ENCODE results near the gene ABLIM1.

Gene ABLIM1

DNA sequence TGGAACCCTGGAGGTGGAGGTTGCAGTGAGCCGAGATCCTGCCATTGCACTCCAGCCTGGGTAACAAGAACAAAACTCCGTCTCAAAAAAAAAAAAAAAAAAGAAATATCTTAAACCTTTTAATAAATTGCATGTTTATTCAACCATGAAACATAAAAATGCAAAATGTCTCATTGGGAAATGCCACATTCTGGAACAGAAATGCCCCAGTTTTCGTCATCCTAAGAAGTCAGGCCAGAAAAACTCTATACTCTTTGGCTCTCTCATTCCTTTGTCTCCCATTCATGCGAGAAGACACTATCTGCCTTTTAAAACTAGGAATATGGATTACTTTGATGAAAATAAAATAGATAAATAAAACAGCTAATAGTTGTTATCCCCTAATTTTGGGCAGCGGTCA, 21.5 kb upstream of the ABLIM1 start:
- DNase-seq: no peak

DNA sequence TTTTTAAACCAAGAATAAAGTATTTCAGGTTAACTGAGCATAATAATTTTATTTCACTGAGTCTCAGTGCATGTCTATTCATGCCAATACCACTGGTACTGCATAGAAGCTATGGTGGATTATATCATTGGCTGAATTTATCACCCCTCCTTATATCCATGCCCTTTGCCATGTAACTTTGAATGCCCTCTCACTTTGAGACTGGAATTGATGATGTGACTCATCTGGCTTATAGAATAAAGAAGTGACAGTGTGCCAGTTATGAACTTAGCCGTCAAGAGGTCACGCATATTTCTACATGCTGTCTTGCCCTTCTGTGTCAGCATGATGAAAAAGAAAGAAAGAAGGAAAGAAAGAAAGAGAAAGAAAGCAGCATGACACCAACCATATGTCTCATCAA, 20.7 kb upstream of the ABLIM1 start:
- no peak for DNase-seq

DNA sequence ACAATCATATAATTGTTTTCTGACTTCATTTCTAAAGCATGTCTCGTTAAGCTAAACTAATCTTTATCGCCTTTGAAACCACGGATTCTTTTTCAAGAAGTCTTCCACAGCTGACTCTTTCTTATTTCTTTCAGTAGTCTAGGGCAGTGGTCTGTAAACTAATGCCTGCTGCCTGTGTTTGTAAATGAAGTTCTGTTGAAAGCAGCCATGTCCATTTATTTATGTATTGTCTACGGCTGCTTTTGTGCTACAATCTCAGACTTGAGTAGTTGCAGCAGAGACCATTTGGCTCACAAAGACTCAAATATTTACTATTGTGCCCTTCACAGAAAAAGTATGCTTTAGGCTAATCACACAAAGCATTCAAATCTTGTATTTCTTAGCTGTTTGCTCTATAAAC, 20.3 kb upstream of the ABLIM1 start:
- no peak for DNase-seq

DNA sequence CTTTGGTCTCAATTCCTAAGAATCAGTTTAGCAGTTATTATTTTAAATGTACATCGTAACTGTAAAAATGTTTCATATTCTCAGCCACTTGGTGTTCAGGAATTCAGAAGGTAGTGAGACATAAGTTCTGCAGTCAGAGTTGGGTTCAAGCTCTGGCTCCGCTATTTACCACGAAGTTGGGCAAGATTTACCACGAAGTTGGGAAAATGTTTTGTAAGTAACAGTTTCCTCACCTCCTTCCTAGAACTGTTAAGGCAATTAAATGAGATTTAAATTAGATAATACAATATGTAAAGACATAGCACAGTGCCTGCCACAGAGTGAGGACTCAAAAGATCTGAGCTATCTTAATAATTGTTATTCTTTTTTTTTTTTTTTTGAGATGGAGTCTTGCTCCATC, 16.3 kb upstream of the ABLIM1 start:
- no peak for DNase-seq

DNA sequence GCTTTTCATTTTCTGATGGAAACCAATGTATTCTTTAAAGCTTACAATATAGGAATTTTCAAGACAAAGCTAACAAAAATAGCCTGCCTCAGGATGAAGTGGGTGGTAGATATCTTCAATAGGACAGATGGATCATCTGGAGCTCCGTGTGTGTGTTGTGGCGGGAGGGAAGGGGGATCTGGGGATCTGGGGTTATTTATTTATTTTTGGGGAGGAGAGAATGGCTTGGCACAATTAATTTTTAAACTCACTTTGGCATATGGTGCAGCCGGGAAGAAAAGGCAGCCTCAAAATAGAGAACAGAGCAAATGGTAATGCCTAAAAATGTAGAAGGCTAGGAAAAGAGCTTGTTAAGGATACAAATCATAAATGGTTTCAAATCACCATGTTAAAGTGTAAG, 11.6 kb upstream of the ABLIM1 start:
- DNase-seq: no peak

DNA sequence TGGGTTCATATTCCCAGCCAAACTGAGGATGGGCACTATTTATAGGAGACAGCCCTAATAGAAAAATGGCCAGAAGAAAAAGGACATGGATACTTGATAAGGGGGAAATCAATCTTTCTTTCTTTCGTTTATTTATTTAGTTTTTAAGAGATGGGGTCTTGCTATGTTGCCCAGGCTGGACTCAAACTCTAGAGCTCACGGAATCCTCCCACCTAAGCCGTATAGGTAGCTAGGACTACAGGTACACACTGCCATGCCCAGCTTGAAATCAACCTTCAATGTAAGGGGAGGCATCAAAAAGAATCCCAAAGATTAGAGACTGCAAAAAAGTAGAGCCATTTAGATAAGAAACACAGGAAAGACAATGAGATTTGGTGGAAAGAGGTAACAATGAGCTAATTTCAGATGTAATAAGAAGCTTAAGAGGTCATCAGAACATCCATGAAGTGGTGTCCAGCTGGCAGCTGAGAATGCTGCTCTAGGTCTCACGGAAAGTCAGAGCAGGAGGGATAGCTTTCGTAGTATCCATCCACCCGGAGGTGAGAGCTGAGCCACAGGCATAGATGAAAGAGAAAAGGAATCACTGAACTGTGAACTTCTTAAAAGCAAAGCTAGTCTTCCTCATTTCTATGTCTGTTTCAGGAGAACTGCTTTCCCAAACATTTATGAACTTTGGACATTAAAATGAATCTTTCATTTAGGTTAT, 10.5 kb upstream of the ABLIM1 start:
- no peak for DNase-seq

DNA sequence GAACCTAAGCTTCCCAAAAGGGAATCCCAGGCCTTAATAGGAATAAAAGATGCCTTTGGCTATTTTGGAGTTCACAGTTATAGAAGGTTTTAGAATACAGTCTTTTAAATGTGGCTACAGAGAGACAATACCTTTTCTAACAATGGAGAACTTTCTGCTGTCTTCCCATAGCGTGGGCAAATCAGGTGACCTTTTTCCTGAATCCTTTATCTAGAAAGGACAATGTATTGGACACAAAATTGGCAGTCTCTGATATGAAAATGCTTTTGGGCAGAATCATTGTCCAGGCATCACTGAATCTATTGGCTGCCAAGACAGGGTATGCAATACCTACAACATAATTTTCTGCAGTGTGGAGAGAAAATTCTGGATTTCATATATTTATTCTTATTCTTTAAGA, 7.8 kb upstream of the ABLIM1 start:
- no peak for DNase-seq

DNA sequence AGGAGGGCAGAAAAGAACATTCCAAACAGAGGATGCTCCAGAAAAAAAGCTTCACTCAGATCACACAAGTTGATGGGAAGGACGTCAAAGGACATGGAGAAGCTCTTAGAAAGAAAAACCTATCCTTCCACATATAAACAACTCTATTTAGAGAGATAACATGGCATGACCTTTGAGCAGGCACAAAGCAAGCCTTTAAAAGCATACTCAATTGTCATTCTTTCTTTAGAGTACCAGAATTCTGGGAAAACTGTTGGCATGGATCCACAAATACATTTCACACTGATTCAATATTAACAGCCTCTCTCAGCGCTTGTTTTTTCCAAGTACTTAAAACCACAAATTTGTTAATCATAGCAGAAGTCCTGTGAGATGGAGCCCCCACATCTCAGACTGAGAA, 7.3 kb upstream of the ABLIM1 start:
- DNase-seq: no peak

DNA sequence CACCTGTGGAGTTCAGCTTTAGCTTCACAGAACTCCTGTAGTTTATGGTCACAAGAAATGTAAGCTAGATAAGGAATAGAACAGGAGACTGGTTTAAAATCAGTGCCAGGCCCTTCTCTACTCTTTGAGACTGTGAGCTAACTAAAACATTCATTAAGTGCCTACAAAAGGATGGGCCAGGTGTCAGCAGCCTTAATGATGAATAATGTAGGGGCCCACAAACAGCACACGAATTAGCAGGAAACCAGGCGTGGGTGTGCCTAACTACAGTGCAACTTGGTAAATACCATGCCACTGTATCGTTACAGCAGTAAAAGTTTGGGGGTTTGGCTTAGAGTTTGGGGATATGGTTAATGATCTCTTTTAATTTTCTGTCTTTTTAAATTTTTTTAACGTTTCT, 6.1 kb upstream of the ABLIM1 start:
- no peak for DNase-seq

DNA sequence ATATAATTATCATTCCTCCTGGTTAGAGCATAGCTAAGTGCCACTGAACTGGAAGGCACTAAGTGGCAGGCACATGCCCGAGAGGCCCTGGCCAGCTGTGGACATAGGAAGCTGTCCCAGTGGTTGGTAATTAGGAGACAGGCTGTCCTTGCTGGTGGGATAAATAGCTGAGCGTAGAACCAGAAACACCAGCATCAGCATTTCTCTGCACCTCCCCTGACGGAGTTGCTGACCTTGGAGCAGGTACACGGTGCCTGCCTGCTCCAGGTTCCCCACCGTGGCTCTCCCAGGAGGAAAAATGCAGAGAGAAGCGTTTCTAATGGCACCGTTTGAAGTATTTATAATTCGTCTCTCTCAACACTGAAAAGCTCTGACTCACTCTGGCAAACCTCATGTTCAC, 5.6 kb upstream of the ABLIM1 start:
- no peak for DNase-seq

DNA sequence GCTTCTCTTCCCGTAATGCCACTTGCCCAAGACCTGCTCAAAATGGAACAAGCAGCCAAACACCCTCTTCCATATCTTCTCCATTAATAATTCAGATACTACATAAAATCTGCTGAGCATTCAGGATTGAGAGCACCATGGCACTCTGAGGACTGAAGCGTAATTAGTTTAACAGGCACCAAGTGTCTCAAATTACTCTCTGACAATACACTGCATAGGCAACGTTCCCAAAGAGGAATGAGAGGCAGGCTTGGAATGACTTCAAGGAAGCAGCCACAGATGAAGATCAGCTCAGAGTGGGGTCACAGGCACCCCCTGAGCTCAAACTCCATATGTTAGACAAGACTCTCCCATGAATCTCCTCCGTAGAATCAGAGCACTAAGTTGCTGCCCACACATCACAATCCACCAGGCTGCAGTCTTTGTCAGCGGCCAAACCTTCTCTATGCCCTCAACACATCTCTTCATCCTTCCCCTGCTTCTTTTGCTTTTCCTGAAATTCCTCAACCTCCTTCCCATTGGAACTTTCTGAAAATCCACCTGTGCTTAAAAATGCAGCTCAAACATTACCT, 4.7 kb upstream of the ABLIM1 start:
- no peak for DNase-seq

DNA sequence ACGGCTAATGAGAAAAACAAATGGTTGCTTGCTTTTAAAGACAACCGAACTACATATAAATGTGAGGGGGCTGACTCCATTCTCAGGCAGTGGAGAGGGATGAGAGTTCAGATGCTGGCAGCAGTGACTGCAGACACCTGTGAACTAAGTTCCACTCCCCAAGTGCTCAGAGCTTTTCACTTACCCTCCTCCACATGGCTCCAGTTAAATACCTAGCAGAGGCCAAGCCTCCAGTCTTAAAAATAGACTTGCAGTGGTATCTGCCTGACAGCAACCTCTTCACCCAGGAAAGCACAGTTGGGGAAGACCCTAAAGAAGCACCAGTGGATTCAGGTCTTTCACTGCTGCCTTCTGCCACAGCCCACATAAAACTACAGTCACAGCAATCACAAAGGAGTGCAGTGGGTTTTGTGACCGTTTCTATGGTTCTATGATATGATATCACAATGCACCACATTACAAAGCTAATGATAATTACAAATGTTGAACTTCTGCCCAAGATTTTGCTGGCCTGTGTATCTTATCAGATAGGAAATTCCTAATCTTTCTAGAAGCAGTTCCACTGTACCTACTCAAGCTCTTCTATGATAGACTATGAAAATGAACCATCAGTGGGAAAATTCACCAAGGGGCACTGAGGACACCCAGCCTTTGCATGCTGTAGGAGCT, 3.3 kb upstream of the ABLIM1 start:
- no peak for DNase-seq

DNA sequence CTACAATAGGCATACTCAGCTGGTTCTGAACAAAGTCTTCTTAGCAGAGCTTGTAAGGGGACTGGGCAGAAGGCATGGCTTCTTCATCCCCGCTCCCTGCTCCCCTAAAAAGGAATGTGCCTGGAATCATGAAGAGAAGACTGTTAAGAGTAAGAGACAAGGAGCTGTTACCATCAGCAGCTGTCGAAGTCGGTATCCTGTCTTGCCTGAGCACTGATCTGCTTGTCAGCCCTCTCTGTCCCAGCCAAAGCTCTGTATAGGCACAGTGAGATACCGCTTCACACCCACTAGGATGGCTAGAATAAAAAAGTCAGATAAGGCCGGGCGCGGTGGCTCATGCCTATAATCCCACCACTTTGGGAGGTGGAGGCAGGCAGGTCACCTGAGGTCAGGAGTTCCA, 2.4 kb downstream of the ABLIM1 start:
- no peak for DNase-seq

DNA sequence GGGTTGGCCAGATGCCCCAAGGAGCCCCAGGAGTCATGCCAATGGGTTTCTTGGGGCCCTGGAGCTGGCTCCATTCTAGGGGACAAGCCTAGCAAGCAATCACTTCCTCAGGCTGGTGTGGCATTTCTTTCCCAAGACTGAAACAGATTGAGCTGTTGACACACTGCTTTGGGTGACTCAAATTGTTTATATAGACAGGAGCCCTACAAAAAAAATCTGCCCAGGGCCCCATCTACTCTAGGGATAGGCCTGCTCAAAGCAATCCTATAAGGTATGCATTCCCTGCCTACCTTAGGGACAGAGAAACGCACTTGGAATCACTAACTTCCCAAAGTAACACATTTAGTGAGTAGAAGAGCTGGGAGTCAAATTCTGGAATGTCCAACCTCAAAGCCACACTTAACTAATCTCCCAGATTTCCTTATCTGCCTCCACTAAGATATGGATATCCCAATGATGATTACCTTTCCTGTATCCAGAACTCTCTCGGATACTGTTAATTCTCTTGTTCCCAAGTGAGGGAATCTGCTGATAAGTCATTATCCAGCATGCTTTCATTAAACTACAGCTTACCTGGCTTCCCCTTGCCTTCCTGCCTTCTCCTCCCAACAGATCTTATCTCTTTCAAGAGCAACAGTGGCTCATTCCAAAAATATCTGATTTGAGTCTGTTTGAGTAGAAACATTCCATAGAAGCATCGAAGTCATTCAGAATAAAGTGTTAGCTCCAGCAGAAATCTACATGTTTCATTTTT, 3.1 kb downstream of the ABLIM1 start:
- no peak for DNase-seq

DNA sequence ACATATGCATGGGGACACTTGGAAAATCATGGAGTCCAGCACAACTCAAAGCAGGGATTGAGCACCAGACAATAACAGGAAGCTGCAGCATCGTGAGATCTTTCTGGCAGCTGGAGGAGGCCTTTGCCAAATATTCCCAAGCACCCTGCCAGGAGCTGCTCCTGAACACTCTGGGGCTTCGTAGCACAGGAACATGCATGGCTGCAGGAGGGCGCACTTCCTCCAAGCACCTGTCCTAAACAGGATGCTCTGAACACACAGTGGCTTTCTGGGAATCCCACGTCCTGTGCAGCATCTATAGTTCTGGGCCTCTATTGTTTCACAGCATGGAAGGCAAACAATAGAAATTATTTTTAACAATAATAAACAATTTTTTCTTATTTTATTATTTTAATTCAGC, 4.1 kb downstream of the ABLIM1 start:
- DNase-seq: no peak

DNA sequence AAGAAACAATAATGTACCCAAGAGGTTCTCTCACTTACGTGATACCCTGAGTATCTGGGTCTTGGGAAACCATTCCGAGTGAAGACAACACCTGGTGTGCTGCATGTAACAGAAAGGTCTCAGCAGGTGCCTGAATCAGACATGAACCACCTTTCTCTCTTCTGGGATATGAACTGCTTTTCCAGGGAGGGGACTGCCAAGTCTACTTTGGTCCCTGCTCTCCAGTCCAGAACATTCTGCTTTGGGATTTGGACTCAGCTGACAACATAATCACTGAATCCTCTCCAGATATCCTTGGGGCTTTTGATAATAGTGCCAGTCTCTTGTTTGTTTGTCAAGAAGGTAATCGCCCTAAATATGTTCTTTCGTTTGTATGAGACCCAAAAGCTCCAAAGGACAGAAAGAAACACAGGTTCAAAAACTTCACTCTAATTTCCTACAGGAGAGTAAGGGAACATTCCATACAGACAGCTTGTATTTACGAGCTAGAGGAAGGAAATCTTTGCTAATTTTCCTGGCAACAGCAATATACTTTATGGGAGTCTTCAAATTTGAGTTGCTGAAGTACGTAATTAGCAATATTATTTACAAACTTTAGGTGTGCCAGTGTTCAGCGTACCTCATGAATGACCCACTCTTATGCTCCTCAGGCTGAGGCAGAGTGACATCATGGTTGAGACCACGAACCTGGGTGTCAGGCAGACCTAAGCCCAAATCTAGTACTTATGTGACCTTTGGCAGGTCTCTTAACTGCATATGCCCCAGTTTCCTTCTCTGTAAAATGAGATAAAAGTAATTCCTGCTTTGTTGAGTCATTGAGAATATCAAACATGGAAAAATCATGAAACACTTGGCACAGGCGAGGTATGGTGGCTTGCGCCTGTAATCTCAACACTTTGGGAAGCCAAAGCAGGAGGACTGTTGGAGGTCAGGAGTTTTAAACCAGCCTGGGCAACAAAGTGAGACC, 5.4 kb downstream of the ABLIM1 start:
- DNase-seq: no peak

DNA sequence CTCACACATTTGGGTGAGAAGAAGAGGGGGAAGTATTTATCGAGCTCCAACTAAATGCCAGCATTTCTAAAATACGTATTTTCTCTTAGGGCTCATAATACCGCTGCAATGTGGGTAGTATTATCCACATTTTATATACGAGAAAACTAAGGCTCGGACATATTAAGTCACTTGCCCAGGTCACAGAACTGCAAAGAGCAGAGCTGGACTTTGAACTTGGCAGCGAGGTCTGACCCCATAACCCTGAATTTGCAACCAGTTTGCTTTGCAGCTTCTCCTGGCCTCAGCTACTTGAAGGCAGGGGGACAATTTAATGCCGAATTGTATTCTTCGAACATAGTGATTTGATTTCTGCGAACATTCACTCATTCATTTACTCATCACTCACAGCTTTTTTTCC, 7.2 kb downstream of the ABLIM1 start:
- no peak for DNase-seq

DNA sequence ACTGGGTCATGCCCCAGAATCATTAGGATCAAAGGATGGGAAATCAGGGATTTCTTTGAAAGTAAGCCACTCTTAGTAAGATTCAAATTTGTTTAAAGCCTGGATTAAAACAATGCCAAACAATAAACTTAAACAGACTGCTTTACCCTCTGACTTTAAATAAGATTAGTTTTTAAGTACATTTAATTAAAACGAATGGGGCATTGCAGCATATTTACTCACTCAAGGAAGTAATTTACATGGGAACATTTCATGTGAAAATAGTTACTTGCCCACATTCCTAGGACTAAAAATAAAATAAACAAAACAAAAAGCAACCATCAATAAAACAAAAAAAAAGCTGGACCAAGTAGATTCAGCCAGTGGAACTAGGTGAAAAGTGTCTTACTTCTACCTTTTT, 7.8 kb downstream of the ABLIM1 start:
- DNase-seq: no peak

DNA sequence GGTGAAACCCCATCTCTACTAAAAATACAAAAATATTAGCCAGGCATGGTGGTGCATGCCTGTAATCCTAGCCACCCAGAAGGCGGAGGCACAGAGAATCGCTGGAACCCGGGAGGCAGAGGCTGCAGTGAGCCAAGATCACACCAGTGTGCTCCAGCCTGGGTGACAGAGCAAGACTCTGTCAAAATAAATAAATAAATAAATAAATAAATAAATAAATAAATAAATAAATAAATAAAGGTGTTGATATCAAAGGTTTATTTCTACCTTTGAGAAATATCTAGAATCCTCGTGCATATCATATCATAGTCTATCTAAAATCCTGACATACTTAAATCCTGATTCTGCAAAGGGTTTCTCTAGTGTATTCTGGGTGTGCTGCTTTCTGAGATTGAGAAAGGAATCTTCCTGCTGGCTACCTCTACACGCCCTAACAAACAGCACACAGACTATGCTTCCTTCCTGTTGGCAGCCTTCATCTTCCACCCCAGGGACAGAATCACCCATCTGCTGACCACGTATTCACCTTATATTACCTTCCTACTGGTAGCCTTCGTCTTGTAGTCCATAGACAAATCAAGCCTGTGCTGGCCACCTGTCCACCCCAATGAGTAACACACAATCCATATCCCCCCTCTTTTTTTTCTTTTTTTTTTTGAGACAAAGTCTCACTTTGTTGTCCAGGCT, 8.7 kb downstream of the ABLIM1 start:
- DNase-seq: no peak

DNA sequence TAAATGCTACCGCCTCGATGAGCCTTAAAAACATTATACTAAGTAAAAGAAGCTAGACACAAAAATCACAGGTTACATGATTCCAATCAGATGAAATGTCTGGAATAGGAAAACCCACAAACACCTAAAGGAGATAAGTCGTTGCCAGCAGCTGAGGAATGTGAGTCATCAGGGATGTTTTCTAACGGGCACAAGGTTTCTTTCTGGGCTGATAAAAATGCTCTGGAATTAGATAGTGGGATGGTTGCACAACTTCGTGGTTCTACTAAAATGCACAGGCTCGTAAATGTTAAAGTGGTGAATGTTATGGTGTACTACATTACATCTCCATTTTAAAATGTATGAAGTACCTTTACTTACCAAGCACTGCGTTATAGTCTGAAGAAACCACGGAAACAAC, 9.7 kb downstream of the ABLIM1 start:
- DNase-seq: no peak

DNA sequence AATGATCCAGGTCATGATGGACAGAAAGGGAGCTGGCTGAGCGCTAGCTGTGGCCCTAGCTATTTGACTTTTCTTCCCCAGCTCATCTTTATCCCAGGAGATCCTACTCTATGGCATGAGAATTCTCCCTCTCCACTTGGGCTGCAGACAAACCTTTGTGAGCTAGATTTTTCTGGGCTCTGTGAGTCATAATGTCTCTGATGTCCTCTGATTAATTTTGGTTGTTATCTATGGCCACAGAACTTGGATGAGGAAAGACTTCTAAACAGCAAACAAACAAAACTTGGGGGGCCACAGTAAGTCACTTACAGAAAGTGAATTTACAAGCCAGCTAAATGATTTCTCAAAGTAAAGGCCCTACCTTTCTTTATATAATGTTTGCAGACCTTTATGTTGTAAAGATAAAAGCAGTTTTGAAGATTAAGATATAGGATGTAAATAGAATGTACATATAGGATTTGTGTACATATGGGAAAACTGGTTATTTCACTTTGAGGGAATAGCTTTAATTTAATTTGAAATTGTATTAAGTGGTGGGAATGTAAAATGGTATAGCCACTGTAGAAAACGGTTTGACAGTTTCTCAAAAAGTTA, 10.4 kb downstream of the ABLIM1 start:
- no peak for DNase-seq

DNA sequence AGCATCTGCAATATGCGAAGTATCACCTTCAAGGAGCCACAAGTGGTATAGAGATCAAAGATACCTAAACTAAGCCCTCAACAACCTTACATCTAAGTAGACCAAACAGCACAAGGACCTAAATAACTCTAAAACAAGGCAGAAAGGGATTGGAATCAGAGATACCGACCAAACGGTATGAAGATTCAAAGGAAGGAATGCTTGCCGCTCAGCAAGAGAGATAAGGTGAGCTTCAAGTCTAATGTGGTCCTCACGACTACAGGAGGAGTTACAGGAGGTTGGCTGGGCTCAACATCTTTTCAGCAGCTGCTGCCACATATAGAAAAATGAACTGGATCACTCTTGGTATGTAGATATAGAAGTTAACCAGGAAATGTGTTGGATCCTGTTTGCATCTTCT, 11.6 kb downstream of the ABLIM1 start:
- DNase-seq: no peak

Measured in central memory CD4-positive, alpha-beta T cell (primary cell).